LoVo (cell line): ENCODE data around the gene NCS1.

Experiments used
- DNase-seq: peaks from one replicate; pipeline ENCODE4 v3.0.0-alpha.2; 2016; ENCODE audit warnings: low spot score

NCS1 gene

GRCh38 chr9:130172161-130172857, at the start of gene NCS1:
Gene NCS1 (plus strand): TSS chr9:130172404. CDS start chr9:130172664, 260 bp downstream.
- peak; percentile 76 for DNase-seq

DNA sequence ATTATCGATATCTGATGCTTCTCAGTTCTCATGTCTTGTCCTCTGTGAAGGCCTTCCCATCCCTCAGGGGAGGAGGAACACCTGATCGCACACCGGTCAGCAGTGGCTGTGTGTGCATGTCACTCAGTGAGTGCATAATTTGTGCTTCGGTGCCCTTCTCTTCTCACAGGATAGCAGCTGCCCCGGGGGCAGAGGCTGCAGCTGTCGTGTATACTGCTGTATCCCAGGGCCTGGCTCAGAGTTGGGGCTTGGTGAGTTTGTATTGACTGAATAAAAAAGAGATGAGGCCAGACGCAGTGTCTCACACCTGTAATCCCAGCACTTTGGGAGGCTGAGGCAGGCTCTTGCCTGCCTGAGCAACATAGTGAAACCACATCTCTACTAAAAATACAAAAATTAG, 49.7 kb upstream of the NCS1 start:
- DNase-seq: no peak

- no peak for DNase-seq
These were observed 47.9 kb upstream of the NCS1 start for GRCh38 chr9:130124085-130124860.

- no peak for DNase-seq
These were observed 45.3 kb upstream of the NCS1 start for GRCh38 chr9:130126721-130127433.

- DNase-seq: no peak
These were observed 44.0 kb upstream of the NCS1 start for GRCh38 chr9:130128251-130128650.

GRCh38 chr9:130128733-130129431, 43.3 kb upstream of the NCS1 start:
- no peak for DNase-seq

GRCh38 chr9:130129432-130130061, 42.7 kb upstream of the NCS1 start:
- no peak for DNase-seq

DNA sequence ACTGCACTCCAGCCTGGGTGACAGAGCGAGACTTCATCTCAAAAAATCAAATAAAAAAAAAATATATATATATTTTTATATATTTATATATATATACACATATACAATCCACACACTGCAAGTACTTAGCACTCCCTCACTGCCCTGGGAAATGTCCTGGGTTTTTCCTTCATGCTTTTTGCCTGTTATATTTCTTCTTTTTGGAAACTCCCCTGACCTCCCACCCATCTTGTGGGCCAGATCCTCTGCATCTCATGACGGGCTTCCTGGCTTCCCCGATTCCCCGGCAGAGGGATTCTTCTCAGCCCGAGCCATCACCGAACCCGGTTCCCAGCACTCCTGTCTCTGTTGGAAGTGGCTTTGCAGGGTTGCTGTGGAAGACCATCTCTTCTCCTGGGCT, 39.5 kb upstream of the NCS1 start:
- DNase-seq: no peak

GRCh38 chr9:130137081-130137640, 35.0 kb upstream of the NCS1 start:
- DNase-seq: no peak

- no peak for DNase-seq
These were observed 34.5 kb upstream of the NCS1 start for GRCh38 chr9:130137641-130138081.

- peak; percentile 7 for DNase-seq
These were observed 34.0 kb upstream of the NCS1 start for GRCh38 chr9:130138171-130138653.

GRCh38 chr9:130138791-130139190, 33.4 kb upstream of the NCS1 start:
- no peak for DNase-seq

- DNase-seq: no peak
These were observed 33.0 kb upstream of the NCS1 start for GRCh38 chr9:130139251-130139650.

DNA sequence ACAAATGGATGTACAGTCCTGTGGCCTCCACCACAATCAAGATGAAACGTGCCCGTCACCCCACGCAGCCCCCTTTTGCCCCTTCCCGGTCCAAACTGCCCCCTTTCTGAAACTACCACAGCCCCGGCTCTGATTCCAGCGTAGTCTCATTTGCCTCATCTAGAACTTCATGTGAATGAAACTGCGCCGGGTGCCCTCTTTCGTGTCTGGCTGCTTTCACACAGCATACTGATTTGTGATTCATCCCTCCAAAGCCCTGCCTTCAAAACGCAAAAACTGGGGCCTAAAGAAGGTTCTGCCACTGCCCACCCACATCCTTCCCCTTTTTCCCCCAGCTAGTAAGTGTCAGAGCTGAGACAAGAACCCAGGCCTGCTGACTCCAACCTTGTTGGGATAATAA, 31.5 kb upstream of the NCS1 start:
- no peak for DNase-seq

GRCh38 chr9:130142056-130142455, 30.1 kb upstream of the NCS1 start:
- DNase-seq: no peak

DNA sequence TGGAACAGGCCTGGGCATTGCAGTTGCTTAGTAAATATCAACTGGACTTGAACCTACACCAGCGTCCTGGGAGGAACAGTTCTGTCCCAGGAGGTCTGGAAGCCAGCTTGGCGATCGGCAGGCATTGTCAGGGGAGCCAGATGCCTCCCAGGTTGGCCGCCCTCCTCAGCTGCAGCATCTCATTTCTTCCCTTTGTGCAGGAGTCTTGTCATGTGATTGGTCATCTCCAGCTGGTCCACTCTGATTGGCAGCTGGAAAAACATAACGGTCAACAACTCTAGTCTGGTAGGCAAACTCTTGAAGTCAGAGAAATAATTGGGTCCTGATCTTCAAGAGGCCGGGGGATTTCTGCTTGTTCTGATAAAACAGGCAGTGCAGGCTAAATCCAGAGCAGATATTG, 29.6 kb upstream of the NCS1 start:
- no peak for DNase-seq

- DNase-seq: no peak
These were observed 28.8 kb upstream of the NCS1 start for GRCh38 chr9:130143279-130143893.

DNA sequence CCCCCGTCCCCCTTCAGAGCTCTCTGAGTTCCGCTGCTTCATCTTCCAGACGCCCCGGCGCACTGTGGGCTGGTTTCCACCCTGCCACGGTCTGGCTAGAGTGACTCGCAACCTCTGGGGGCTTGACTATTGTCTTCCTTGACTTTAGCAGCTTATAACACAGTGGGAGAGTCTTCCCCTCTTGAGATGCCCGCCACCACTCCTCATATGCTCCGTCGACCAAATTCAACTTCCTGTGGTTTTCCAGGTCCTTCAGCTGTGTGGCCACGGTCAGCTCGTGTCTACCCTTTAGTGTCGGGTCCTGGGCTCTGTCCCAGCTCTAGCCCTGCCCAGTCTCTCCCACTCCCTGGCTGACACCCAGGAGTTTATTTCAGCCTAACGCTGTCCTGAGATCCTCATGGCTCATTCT, 28.2 kb upstream of the NCS1 start:
- DNase-seq: no peak

DNA sequence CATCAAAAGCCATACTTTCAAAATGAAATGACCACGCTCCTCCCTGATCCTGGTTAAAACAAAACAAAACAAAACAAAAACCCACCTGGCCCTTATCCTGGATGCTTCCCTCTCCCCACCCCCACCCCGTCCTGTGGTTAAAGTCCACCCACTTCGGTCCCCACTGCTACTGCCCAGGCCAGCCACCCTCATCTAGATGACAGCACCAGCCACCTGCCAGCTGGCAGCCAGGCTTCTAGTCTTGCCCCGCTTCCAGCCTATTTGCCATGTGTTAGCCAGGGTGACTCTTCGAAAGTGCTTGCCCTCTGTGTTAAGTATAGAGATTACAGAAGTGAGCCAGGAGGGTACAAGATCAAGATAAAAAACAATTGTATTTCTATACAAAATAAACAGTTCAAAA, 27.5 kb upstream of the NCS1 start:
- no peak for DNase-seq

GRCh38 chr9:130145658-130146057, 26.5 kb upstream of the NCS1 start:
- no peak for DNase-seq

DNA sequence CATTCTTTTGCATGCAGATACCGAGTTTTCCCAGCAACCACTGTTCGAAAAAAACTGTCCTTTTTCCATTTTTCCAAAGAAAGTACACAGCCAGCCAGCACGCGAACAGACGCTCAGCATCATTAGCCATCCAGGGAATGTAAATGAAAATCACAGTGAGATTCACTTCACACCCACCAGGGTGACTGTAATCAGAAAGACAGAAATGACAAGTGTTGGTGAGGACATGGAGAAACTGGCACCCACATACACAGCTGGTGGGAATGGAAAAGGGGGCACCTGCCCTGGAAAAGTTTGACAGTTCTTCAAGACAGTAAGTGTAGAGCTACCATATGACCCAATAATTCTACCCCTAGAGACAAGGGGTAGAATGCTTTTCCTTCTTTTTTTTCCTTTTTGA, 25.0 kb upstream of the NCS1 start:
- no peak for DNase-seq
